ENCODE data around the gene MBOAT7.
"Not testable (repeated sequence)": the region's sequence is repeated elsewhere in the genome, so short reads cannot be mapped to it uniquely, and the experiment has no call there.

The MBOAT7 gene

GRCh38 chr19:54189145-54189734 lies at the start of gene MBOAT7:
MBOAT7 (minus strand) TSS chr19:54189580; CDS start chr19:54188508, 1,072 bp downstream.
- TF ChIP-seq ZNF274 (IDR thresholded peaks at IDR 0.05; ENCODE audit: low read depth, low read length) (no peak), YY1 (IDR thresholded peaks at IDR 0.05; ENCODE audit: insufficient read depth, insufficient read length) (no peak), SUZ12 (IDR thresholded peaks at IDR 0.05; ENCODE audit: extremely low read depth, insufficient read depth, insufficient read length) (no peak)
- no peaks in the 10 kb centered on the region for H3K9me3 ChIP-seq (ENCODE audit: insufficient read depth, low read length)
- no peaks in the 10 kb centered on the region for H3K4me1 ChIP-seq (ENCODE audit: insufficient read depth, insufficient read length)
- no peaks in the 10 kb centered on the region for H3K27me3 ChIP-seq (ENCODE audit: insufficient read depth, insufficient read length)
- H3K9ac ChIP-seq (ENCODE audit: insufficient read length, low read depth), result peak within 1 kb of the TSS; percentile 92
- peaks cover 44% of the 10 kb centered on the region for H3K36me3 ChIP-seq (ENCODE audit: insufficient read depth, insufficient read length, low read length)
- no peak for DNase-seq (ENCODE audit: low read depth, low spot score)
- peak within 1 kb of the TSS; percentile 71 for H3K4me3 ChIP-seq (ENCODE audit: insufficient read length, low read depth)

- Histone ChIP-seq H3K36me3 (ENCODE audit: insufficient read depth, insufficient read length, low read length) (no peaks in the 10 kb centered on the region), H3K9me3 (ENCODE audit: insufficient read depth, low read length) (peaks cover 10% of the 10 kb centered on the region; the same call in 1 of the 2 replicates), H3K4me3 (ENCODE audit: insufficient read length, low read depth) (no peak overlapping the region)
Observed at GRCh38 chr19:54233941-54234340, 44.6 kb upstream of the MBOAT7 start.

GRCh38 chr19:54231077-54231931 lies 41.9 kb upstream of the MBOAT7 start:
- Histone ChIP-seq H3K4me1 (ENCODE audit: insufficient read depth, insufficient read length) (no peaks in the 10 kb centered on the region), H3K9me3 (ENCODE audit: insufficient read depth, low read length) (peaks cover 10% of the 10 kb centered on the region; the same call in 1 of the 2 replicates), H3K27me3 (ENCODE audit: insufficient read depth, insufficient read length) (peaks cover 72% of the 10 kb centered on the region), H3K36me3 (ENCODE audit: insufficient read depth, insufficient read length, low read length) (no peaks in the 10 kb centered on the region), H3K9ac (ENCODE audit: insufficient read length, low read depth) (no peak overlapping the region), H3K4me3 (ENCODE audit: insufficient read length, low read depth) (no peak overlapping the region)
- DNase-seq (ENCODE audit: low read depth, low spot score), result no peak
- TF ChIP-seq SUZ12 (IDR thresholded peaks at IDR 0.05; ENCODE audit: extremely low read depth, insufficient read depth, insufficient read length) (no peak), YY1 (IDR thresholded peaks at IDR 0.05; ENCODE audit: insufficient read depth, insufficient read length) (no peak), ZNF274 (IDR thresholded peaks at IDR 0.05; ENCODE audit: low read depth, low read length) (no peak)

More at GRCh38 chr19:54233941-54234340, 44.6 kb upstream of the MBOAT7 start:
- peaks cover 67% of the 10 kb centered on the region for H3K27me3 ChIP-seq (ENCODE audit: insufficient read depth, insufficient read length)
- H3K4me1 ChIP-seq (ENCODE audit: insufficient read depth, insufficient read length), result no peaks in the 10 kb centered on the region
- DNase-seq (ENCODE audit: low read depth, low spot score), result no peak
- no peak overlapping the region for H3K9ac ChIP-seq (ENCODE audit: insufficient read length, low read depth)
- TF ChIP-seq ZNF274 (IDR thresholded peaks at IDR 0.05; ENCODE audit: low read depth, low read length), result no peak
- TF ChIP-seq SUZ12 (IDR thresholded peaks at IDR 0.05; ENCODE audit: extremely low read depth, insufficient read depth, insufficient read length), result no peak
- TF ChIP-seq YY1 (IDR thresholded peaks at IDR 0.05; ENCODE audit: insufficient read depth, insufficient read length), result no peak

- DNase-seq (ENCODE audit: low read depth, low spot score), result no peak
- Histone ChIP-seq H3K4me1 (ENCODE audit: insufficient read depth, insufficient read length) (no peaks in the 10 kb centered on the region), H3K27me3 (ENCODE audit: insufficient read depth, insufficient read length) (peaks cover 62% of the 10 kb centered on the region), H3K4me3 (ENCODE audit: insufficient read length, low read depth) (no peak overlapping the region), H3K9me3 (ENCODE audit: insufficient read depth, low read length) (peaks cover 10% of the 10 kb centered on the region; the same call in 1 of the 2 replicates), H3K9ac (ENCODE audit: insufficient read length, low read depth) (no peak overlapping the region), H3K36me3 (ENCODE audit: insufficient read depth, insufficient read length, low read length) (no peaks in the 10 kb centered on the region)
- no peak for TF ChIP-seq YY1 (IDR thresholded peaks at IDR 0.05; ENCODE audit: insufficient read depth, insufficient read length)
- no peak for TF ChIP-seq SUZ12 (IDR thresholded peaks at IDR 0.05; ENCODE audit: extremely low read depth, insufficient read depth, insufficient read length)
- no peak for TF ChIP-seq ZNF274 (IDR thresholded peaks at IDR 0.05; ENCODE audit: low read depth, low read length)
Observed at GRCh38 chr19:54230031-54230430, 40.7 kb upstream of the MBOAT7 start.

- Histone ChIP-seq H3K4me1 (ENCODE audit: insufficient read depth, insufficient read length) (no peaks in the 10 kb centered on the region), H3K36me3 (ENCODE audit: insufficient read depth, insufficient read length, low read length) (no peaks in the 10 kb centered on the region), H3K9me3 (ENCODE audit: insufficient read depth, low read length) (0 out of 2 replicates have a peak, but pooled peaks cover 4% of the 10 kb centered on the region), H3K4me3 (ENCODE audit: insufficient read length, low read depth) (no peak overlapping the region), H3K9ac (ENCODE audit: insufficient read length, low read depth) (no peak overlapping the region), H3K27me3 (ENCODE audit: insufficient read depth, insufficient read length) (peaks cover 53% of the 10 kb centered on the region)
- no peak for TF ChIP-seq SUZ12 (IDR thresholded peaks at IDR 0.05; ENCODE audit: extremely low read depth, insufficient read depth, insufficient read length)
- no peak for TF ChIP-seq YY1 (IDR thresholded peaks at IDR 0.05; ENCODE audit: insufficient read depth, insufficient read length)
- TF ChIP-seq ZNF274 (IDR thresholded peaks at IDR 0.05; ENCODE audit: low read depth, low read length), result no peak
- DNase-seq (ENCODE audit: low read depth, low spot score), result no peak
Observed at GRCh38 chr19:54229146-54229545, 39.8 kb upstream of the MBOAT7 start.

- not testable (repeated sequence) for H3K4me1 ChIP-seq (ENCODE audit: insufficient read depth, insufficient read length); DNase-seq (ENCODE audit: low read depth, low spot score); H3K9me3 ChIP-seq (ENCODE audit: insufficient read depth, low read length); H3K9ac ChIP-seq (ENCODE audit: insufficient read length, low read depth); H3K4me3 ChIP-seq (ENCODE audit: insufficient read length, low read depth); H3K36me3 ChIP-seq (ENCODE audit: insufficient read depth, insufficient read length, low read length)
- H3K27me3 ChIP-seq (ENCODE audit: insufficient read depth, insufficient read length), result peaks cover 16% of the 10 kb centered on the region
Observed at GRCh38 chr19:54224619-54225018, 35.2 kb upstream of the MBOAT7 start.

GRCh38 chr19:54223937-54224281 lies 34.5 kb upstream of the MBOAT7 start:
- H3K27me3 ChIP-seq (ENCODE audit: insufficient read depth, insufficient read length), result peaks cover 11% of the 10 kb centered on the region
- not testable (repeated sequence) for H3K4me3 ChIP-seq (ENCODE audit: insufficient read length, low read depth); H3K9ac ChIP-seq (ENCODE audit: insufficient read length, low read depth); H3K9me3 ChIP-seq (ENCODE audit: insufficient read depth, low read length); H3K36me3 ChIP-seq (ENCODE audit: insufficient read depth, insufficient read length, low read length); DNase-seq (ENCODE audit: low read depth, low spot score); H3K4me1 ChIP-seq (ENCODE audit: insufficient read depth, insufficient read length)

GRCh38 chr19:54223277-54223936 lies 34.0 kb upstream of the MBOAT7 start:
- H3K36me3 ChIP-seq (ENCODE audit: insufficient read depth, insufficient read length, low read length); H3K9me3 ChIP-seq (ENCODE audit: insufficient read depth, low read length); DNase-seq (ENCODE audit: low read depth, low spot score); H3K9ac ChIP-seq (ENCODE audit: insufficient read length, low read depth); H3K4me3 ChIP-seq (ENCODE audit: insufficient read length, low read depth); H3K4me1 ChIP-seq (ENCODE audit: insufficient read depth, insufficient read length): not testable (repeated sequence)
- H3K27me3 ChIP-seq (ENCODE audit: insufficient read depth, insufficient read length), result peaks cover 11% of the 10 kb centered on the region

- not testable (repeated sequence) for H3K9ac ChIP-seq (ENCODE audit: insufficient read length, low read depth); H3K4me3 ChIP-seq (ENCODE audit: insufficient read length, low read depth)
Observed at GRCh38 chr19:54222474-54223276, 33.3 kb upstream of the MBOAT7 start, which contains the start of gene LILRB3. LILRB3 (minus strand) TSS chr19:54223007; CDS start chr19:54222976, 31 bp downstream.

More at GRCh38 chr19:54222474-54223276, 33.3 kb upstream of the MBOAT7 start, which contains the start of gene LILRB3:
- not testable (repeated sequence) for H3K27me3 ChIP-seq (ENCODE audit: insufficient read depth, insufficient read length); H3K9me3 ChIP-seq (ENCODE audit: insufficient read depth, low read length); DNase-seq (ENCODE audit: low read depth, low spot score); H3K4me1 ChIP-seq (ENCODE audit: insufficient read depth, insufficient read length)
- peaks cover 12% of the 10 kb centered on the region for H3K36me3 ChIP-seq (ENCODE audit: insufficient read depth, insufficient read length, low read length)
